LHCN-M2 (cell line): ENCODE results near the gene PROSER3. TPM values are rescaled to one million over a fixed set of nuclear protein-coding genes. Genes with fewer than 3 reads are reported as not detected.

Source experiments
- DNase-seq: peaks from one replicate; pipeline ENCODE4 v3.0.0-alpha.2; 2012; ENCODE audit warnings: low read depth
- total RNA-seq: library from RNA; depleted of rRNA; stranded (reverse); fragments of >200 nt; gene quantifications from 2 replicates; pipeline ENCODE4 v1.2.3, GENCODE V29; 2014; rRNA removed

PROSER3 gene
- total RNA-seq, 1 experiment from 2014 or later = 7.2 TPM

DNA sequence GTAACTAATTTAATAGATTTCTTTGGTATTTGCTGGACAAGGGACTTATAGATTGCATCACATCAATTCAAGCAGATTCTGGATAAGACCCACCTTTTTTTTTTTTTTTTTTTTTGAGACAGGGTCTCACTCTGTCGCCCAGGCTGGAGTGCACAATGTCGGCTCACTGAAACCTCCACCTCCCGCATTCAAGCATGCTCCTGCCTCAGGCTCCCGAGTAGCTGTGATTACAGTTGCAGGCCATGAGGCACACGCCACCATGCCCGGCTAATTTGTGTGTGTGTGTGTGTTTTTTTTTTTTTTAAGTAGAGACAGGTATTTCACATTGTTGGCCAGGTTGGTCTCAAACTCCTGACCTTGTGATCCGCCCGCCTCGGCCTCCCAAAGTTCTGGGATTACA lies 58.9 kb downstream of the PROSER3 start:
- DNase-seq = no peak

DNA sequence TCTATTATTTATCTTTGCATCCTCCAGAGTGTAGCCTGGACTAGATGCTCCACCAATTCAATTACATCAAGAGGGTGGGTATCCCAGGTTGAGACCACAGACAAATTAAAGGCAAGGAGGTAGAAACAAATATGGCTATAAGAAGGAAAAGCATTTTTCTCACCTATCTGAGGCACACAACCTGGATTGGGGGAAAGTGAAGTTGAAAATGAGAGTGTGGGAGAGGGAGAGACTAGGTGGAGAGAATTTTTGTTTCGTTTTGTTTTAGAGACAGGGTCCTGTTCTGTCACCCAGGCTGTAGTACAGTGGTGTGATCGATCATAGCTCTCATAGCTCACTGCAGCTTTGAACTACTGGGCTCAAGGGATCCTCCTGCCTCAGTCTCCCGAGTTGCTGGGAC lies 60.5 kb downstream of the PROSER3 start:
- DNase-seq = no peak

Other genes with a start within 250 kb of the PROSER3 start
- 0.29 and 1.1 TPM in 2 replicates for gene DMKN, start 244.5 kb upstream of the PROSER3 start, total RNA-seq
- 0.77 TPM in 1 of 2 replicates, not detected in the other for gene SBSN, start 229.9 kb upstream of the PROSER3 start, total RNA-seq
- not detected in 2 replicates for gene GAPDHS, start 224.7 kb upstream of the PROSER3 start, total RNA-seq
- 106 and 114 TPM in 2 replicates for gene TMEM147, start 212.6 kb upstream of the PROSER3 start, total RNA-seq
- not detected in 2 replicates for gene ATP4A, start 194.5 kb upstream of the PROSER3 start, total RNA-seq
- not detected in 2 replicates for gene PMIS2, start 172.0 kb upstream of the PROSER3 start, total RNA-seq
- 17.4 and 21.0 TPM in 2 replicates for gene HAUS5, start 145.4 kb upstream of the PROSER3 start, total RNA-seq
- 101 and 103 TPM in 2 replicates for gene RBM42, start 129.1 kb upstream of the PROSER3 start, total RNA-seq
- 0.46 and 1.5 TPM in 2 replicates for gene ETV2, start 116.4 kb upstream of the PROSER3 start, total RNA-seq
- gene COX6B1, start 109.9 kb upstream of the PROSER3 start, total RNA-seq = 383 and 482 TPM in 2 replicates
- gene UPK1A, start 91.7 kb upstream of the PROSER3 start, total RNA-seq = 0.17 TPM in 1 of 2 replicates, not detected in the other
- not detected in 2 replicates for gene ZBTB32, start 53.6 kb upstream of the PROSER3 start, total RNA-seq
- 9.8 and 10.8 TPM in 2 replicates for gene KMT2B, start 40.2 kb upstream of the PROSER3 start, total RNA-seq
- 5.1 and 11.7 TPM in 2 replicates for gene IGFLR1, start 15.7 kb upstream of the PROSER3 start, total RNA-seq
- gene U2AF1L4, start 12.8 kb upstream of the PROSER3 start, total RNA-seq = 12.2 and 12.4 TPM in 2 replicates
- gene PSENEN, start 12.5 kb upstream of the PROSER3 start, total RNA-seq = 35.2 and 35.6 TPM in 2 replicates
- gene LIN37, start 9.6 kb upstream of the PROSER3 start, total RNA-seq = 16.9 and 18.7 TPM in 2 replicates
- gene HSPB6, start 1.1 kb upstream of the PROSER3 start, total RNA-seq = 0.29 TPM in 1 of 2 replicates, not detected in the other
- 6.4 and 6.6 TPM in 2 replicates for gene ARHGAP33, start 17.4 kb downstream of the PROSER3 start, total RNA-seq
- gene PRODH2, start 54.7 kb downstream of the PROSER3 start, total RNA-seq = not detected in 2 replicates
- not detected in 2 replicates for gene NPHS1, start 94.3 kb downstream of the PROSER3 start, total RNA-seq
- gene KIRREL2, start 98.7 kb downstream of the PROSER3 start, total RNA-seq = not detected in 2 replicates
- gene APLP1, start 110.4 kb downstream of the PROSER3 start, total RNA-seq = 38.3 and 47.1 TPM in 2 replicates
- gene NFKBID, start 142.4 kb downstream of the PROSER3 start, total RNA-seq = 2.8 and 3.3 TPM in 2 replicates
- gene HCST, start 144.4 kb downstream of the PROSER3 start, total RNA-seq = not detected in 2 replicates
- not detected in 2 replicates for gene TYROBP, start 150.1 kb downstream of the PROSER3 start, total RNA-seq
- gene LRFN3, start 178.2 kb downstream of the PROSER3 start, total RNA-seq = 6.5 and 8.3 TPM in 2 replicates
- 24.7 and 28.6 TPM in 2 replicates for gene SDHAF1, start 237.0 kb downstream of the PROSER3 start, total RNA-seq